GM12872 (cell line): ENCODE measurements around the gene PEX11G.

Source experiments
- CTCF ChIP-seq: IDR thresholded peaks from 3 replicates; pipeline ENCODE4 v1.5.1; 2011; ENCODE audit warnings: low read depth, mild to moderate bottlenecking, low read length, moderate library complexity; ENCODE audit not compliant: insufficient read depth

Gene PEX11G

GRCh38 chr19:7456964-7457541 is 31.8 kb downstream of the PEX11G start:
- TF ChIP-seq CTCF: no peak

GRCh38 chr19:7455600-7456296 is 33.1 kb downstream of the PEX11G start:
- TF ChIP-seq CTCF: no peak

- no peak for TF ChIP-seq CTCF
Measured at GRCh38 chr19:7454998-7455397, 33.8 kb downstream of the PEX11G start.

- no peak for TF ChIP-seq CTCF
Measured at GRCh38 chr19:7450243-7451223, 38.3 kb downstream of the PEX11G start.

GRCh38 chr19:7447648-7448047 is 41.2 kb downstream of the PEX11G start:
- TF ChIP-seq CTCF: no peak

GRCh38 chr19:7445104-7445503 is 43.7 kb downstream of the PEX11G start:
- no peak for TF ChIP-seq CTCF

GRCh38 chr19:7444042-7444441 is 44.8 kb downstream of the PEX11G start:
- TF ChIP-seq CTCF: no peak
